K562 (cell line): ENCODE measurements around the gene LRRC74B. TPM values are rescaled to one million over a fixed set of nuclear protein-coding genes. Genes with fewer than 3 reads are reported as not detected.

Experiments
- ELF4 ChIP-seq: fragments of 450-650 bp; formaldehyde crosslinking; IDR thresholded peaks from 2 replicates; pipeline ENCODE4 v1.4.0; 2022; ENCODE audit warnings: missing genetic modification characterization
- HDAC6 ChIP-seq: IDR thresholded peaks from 2 replicates; pipeline ENCODE4 v1.6.1; 2012; ENCODE audit warnings: low read depth, mild to moderate bottlenecking, control low read depth, inconsistent platforms, low read length, moderate library complexity
- SMC3 ChIP-seq: conservative IDR thresholded peaks from 2 replicates; pipeline ENCODE4 v1.6.1; 2011; ENCODE audit warnings: low read depth, low read length, improper control_type of control experiment; ENCODE audit not compliant: insufficient read depth
- TAF15 ChIP-seq: fragments of 200-400 bp; formaldehyde crosslinking; IDR thresholded peaks from 2 replicates; pipeline ENCODE4 v1.6.1; 2017; ENCODE audit warnings: mild to moderate bottlenecking, low read depth, low read length, moderate library complexity
- YY1 ChIP-seq, 3 experiments: IDR thresholded peaks; 2 replicates each; pipeline ENCODE4 v1.6.1; 2011; ENCODE audit warnings: low read length in 2 of 3, mild to moderate bottlenecking in 2 of 3, moderate library complexity in 2 of 3, borderline replicate concordance in 1 of 3, control low read depth in 1 of 3, low read depth in 1 of 3; ENCODE audit not compliant: insufficient read depth in 3 of 3, insufficient replicate concordance in 2 of 3, control insufficient read depth in 1 of 3, insufficient read length in 1 of 3; ENCODE audit errors: extremely low read depth in 1 of 3
- ZNF165 ChIP-seq: fragments of 250-450 bp; sonication (Bioruptor Pico); IDR thresholded peaks from 2 replicates; pipeline ENCODE4 v1.4.0; 2020; ENCODE audit warnings: borderline replicate concordance
- ZNF174 ChIP-seq: fragments of 250-450 bp; sonication (Bioruptor Pico); IDR thresholded peaks from 2 replicates; pipeline ENCODE4 v1.4.0; 2020; ENCODE audit warnings: mild to moderate bottlenecking
- ZNF23 ChIP-seq: fragments of 250-450 bp; sonication (Bioruptor Pico); IDR thresholded peaks from 2 replicates; pipeline ENCODE4 v1.4.0; 2020; ENCODE audit warnings: mild to moderate bottlenecking
- ZNF41 ChIP-seq: fragments of 250-450 bp; sonication (Bioruptor Pico); conservative IDR thresholded peaks from 2 replicates; pipeline ENCODE4 v1.4.0; 2020; ENCODE audit warnings: mild to moderate bottlenecking
- polyA plus RNA-seq, 8 experiments: library from polyadenylated mRNA; depleted of rRNA in 4 of 8; stranded (reverse) in 5 of 8; unstranded in 3 of 8; fragments of >200 nt; fragmentation: Nextera tagmentation in 2 of 8; fragmentation: Illumina TruSeq in 1 of 8; extraction: Ambion mirVana in 2 of 8; extraction: Trizol in 1 of 8; gene quantifications; 2 replicates each; pipeline versions ENCODE4 v1.2.1 to v1.2.3, GENCODE V29; 2011 to 2014; ENCODE audit warnings: inconsistent platforms in 1 of 8, missing spikeins in 1 of 8
- total RNA-seq, 7 experiments: library from RNA; depleted of rRNA in 6 of 7; stranded (reverse); fragments of >200 nt in 6 of 7; fragmentation: Illumina TruSeq in 2 of 7; extraction: Trizol in 2 of 7; gene quantifications; 2 replicates each; pipeline versions ENCODE4 v1.2.1 to v1.2.3, GENCODE V29; 2011 to 2021; ENCODE audit warnings: low replicate concordance in 1 of 7
- TF ChIP-seq, protein P1 (sequence below): sonication (generic); formaldehyde crosslinking; IDR thresholded peaks from 2 replicates; pipeline ENCODE4 v1.8.0; 2023; ENCODE audit warnings: missing genetic modification reagents, mild to moderate bottlenecking, borderline replicate concordance
- TF ChIP-seq, protein P2 (sequence below): fragments of 250-450 bp; sonication (Bioruptor Pico); IDR thresholded peaks from 2 replicates; pipeline ENCODE4 v1.8.0; 2022; ENCODE audit warnings: moderate library complexity, mild to moderate bottlenecking, inconsistent platforms
- TF ChIP-seq, protein P3 (sequence below): sonication (generic); formaldehyde crosslinking; IDR thresholded peaks from 2 replicates; pipeline ENCODE4 v1.8.1; 2023; ENCODE audit warnings: mild to moderate bottlenecking, missing genetic modification reagents
- TF ChIP-seq, protein P4 (sequence below): sonication (generic); formaldehyde crosslinking; IDR thresholded peaks from 2 replicates; pipeline ENCODE4 v1.8.0; 2023; ENCODE audit warnings: mild to moderate bottlenecking, missing genetic modification reagents

The LRRC74B gene
- total and polyA plus RNA-seq, 9 of the 15 experiments (the other 6 are each of a cell fraction or from before 2014, with no cell fraction given): not detected

DNA sequence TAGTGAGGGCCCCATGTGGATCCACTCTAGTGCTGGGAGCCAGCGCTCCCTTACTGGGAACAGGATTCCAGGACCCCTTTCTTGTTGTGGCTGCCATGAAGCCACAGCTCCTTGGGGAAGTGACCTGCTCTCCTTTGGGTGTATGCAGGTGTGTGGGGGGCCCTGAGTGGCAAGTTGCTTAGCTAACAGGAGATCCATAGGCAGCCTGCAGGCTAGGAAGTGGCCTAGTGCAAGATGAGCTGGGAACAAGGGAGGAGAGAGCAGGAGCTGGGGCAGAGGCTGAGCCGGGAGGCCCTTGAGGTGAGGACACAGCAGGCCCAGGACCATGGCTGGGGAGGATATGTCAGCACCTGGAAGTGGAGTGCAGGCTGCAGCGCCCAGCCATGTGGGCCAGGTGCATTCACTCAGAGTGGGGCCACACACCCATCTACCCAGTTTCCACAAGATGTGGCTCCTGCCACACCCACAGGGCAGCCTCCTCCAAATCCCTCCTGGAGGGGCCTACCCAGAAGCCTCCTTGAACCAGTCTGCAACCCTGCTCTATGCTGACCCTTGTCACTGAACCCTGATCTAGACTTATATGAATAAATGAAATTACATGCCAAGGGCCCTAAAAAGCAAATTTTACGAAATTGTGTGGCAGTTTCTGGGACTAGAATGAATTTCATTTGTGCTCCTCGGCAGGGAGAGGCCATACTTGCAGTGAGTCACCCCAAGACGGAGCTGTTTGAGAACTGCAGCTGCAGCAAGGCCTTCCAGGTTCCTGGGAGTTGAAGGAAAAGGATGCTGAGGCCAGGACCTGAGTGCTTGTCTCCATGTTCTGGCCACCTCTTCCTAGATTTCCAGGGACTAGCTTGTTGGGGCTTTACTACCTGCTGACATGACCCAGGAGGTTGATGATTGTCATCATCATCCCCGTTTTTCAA is 47.1 kb upstream of the LRRC74B start (continued):
- 0 out of 2 replicates have a peak, but pooled peaks have one; percentile 5 for TF ChIP-seq SMC3
- TF ChIP-seq, protein P1, sequence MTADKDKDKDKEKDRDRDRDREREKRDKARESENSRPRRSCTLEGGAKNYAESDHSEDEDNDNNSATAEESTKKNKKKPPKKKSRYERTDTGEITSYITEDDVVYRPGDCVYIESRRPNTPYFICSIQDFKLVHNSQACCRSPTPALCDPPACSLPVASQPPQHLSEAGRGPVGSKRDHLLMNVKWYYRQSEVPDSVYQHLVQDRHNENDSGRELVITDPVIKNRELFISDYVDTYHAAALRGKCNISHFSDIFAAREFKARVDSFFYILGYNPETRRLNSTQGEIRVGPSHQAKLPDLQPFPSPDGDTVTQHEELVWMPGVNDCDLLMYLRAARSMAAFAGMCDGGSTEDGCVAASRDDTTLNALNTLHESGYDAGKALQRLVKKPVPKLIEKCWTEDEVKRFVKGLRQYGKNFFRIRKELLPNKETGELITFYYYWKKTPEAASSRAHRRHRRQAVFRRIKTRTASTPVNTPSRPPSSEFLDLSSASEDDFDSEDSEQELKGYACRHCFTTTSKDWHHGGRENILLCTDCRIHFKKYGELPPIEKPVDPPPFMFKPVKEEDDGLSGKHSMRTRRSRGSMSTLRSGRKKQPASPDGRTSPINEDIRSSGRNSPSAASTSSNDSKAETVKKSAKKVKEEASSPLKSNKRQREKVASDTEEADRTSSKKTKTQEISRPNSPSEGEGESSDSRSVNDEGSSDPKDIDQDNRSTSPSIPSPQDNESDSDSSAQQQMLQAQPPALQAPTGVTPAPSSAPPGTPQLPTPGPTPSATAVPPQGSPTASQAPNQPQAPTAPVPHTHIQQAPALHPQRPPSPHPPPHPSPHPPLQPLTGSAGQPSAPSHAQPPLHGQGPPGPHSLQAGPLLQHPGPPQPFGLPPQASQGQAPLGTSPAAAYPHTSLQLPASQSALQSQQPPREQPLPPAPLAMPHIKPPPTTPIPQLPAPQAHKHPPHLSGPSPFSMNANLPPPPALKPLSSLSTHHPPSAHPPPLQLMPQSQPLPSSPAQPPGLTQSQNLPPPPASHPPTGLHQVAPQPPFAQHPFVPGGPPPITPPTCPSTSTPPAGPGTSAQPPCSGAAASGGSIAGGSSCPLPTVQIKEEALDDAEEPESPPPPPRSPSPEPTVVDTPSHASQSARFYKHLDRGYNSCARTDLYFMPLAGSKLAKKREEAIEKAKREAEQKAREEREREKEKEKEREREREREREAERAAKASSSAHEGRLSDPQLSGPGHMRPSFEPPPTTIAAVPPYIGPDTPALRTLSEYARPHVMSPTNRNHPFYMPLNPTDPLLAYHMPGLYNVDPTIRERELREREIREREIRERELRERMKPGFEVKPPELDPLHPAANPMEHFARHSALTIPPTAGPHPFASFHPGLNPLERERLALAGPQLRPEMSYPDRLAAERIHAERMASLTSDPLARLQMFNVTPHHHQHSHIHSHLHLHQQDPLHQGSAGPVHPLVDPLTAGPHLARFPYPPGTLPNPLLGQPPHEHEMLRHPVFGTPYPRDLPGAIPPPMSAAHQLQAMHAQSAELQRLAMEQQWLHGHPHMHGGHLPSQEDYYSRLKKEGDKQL: no peak
- TF ChIP-seq YY1 (IDR thresholded peaks at IDR 0.05; ENCODE audit: borderline replicate concordance in 1 of 3, control insufficient read depth in 1 of 3, extremely low read depth in 1 of 3, insufficient read depth in 3 of 3, insufficient read length in 1 of 3, insufficient replicate concordance in 2 of 3, low read depth in 1 of 3, low read length in 2 of 3): peak in 1 of 3 experiments; percentile 54
- TF ChIP-seq, protein P2, sequence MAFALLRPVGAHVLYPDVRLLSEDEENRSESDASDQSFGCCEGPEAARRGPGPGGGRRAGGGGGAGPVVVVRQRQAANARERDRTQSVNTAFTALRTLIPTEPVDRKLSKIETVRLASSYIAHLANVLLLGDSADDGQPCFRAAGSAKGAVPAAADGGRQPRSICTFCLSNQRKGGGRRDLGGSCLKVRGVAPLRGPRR (CRISPR knock-in tag): no peak; the same call in 1 of the 2 replicates
- 0 out of 2 replicates have a peak, but pooled peaks have one; percentile 30 for TF ChIP-seq ZNF41 (CRISPR knock-in tag)
- peak; percentile 75 for TF ChIP-seq ELF4 (CRISPR knock-in tag)
- peak; percentile 78; the same call in 1 of the 2 replicates for TF ChIP-seq ZNF165 (CRISPR knock-in tag)
- TF ChIP-seq ZNF174 (CRISPR knock-in tag): peak; percentile 35; the same call in 1 of the 2 replicates
- TF ChIP-seq, protein P3, sequence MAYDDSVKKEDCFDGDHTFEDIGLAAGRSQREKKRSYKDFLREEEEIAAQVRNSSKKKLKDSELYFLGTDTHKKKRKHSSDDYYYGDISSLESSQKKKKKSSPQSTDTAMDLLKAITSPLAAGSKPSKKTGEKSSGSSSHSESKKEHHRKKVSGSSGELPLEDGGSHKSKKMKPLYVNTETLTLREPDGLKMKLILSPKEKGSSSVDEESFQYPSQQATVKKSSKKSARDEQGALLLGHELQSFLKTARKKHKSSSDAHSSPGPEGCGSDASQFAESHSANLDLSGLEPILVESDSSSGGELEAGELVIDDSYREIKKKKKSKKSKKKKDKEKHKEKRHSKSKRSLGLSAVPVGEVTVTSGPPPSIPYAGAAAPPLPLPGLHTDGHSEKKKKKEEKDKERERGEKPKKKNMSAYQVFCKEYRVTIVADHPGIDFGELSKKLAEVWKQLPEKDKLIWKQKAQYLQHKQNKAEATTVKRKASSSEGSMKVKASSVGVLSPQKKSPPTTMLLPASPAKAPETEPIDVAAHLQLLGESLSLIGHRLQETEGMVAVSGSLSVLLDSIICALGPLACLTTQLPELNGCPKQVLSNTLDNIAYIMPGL (CRISPR knock-in tag): 0 out of 2 replicates have a peak, but pooled peaks have one; percentile 8
- TF ChIP-seq HDAC6: peak; percentile 97; the same call in 1 of the 2 replicates
- TF ChIP-seq, protein P4, sequence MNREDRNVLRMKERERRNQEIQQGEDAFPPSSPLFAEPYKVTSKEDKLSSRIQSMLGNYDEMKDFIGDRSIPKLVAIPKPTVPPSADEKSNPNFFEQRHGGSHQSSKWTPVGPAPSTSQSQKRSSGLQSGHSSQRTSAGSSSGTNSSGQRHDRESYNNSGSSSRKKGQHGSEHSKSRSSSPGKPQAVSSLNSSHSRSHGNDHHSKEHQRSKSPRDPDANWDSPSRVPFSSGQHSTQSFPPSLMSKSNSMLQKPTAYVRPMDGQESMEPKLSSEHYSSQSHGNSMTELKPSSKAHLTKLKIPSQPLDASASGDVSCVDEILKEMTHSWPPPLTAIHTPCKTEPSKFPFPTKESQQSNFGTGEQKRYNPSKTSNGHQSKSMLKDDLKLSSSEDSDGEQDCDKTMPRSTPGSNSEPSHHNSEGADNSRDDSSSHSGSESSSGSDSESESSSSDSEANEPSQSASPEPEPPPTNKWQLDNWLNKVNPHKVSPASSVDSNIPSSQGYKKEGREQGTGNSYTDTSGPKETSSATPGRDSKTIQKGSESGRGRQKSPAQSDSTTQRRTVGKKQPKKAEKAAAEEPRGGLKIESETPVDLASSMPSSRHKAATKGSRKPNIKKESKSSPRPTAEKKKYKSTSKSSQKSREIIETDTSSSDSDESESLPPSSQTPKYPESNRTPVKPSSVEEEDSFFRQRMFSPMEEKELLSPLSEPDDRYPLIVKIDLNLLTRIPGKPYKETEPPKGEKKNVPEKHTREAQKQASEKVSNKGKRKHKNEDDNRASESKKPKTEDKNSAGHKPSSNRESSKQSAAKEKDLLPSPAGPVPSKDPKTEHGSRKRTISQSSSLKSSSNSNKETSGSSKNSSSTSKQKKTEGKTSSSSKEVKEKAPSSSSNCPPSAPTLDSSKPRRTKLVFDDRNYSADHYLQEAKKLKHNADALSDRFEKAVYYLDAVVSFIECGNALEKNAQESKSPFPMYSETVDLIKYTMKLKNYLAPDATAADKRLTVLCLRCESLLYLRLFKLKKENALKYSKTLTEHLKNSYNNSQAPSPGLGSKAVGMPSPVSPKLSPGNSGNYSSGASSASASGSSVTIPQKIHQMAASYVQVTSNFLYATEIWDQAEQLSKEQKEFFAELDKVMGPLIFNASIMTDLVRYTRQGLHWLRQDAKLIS (CRISPR knock-in tag): no peak
- 0 out of 2 replicates have a peak, but pooled peaks have one; percentile 5 for TF ChIP-seq ZNF23 (CRISPR knock-in tag)
- no peak for TF ChIP-seq TAF15
